A673 (cell line): ENCODE measurements around the gene PLXNA3.

ENCODE experiments used
- EZH2 ChIP-seq: fragments of 200-600 bp; sonication (generic); IDR thresholded peaks from 2 replicates; pipeline ENCODE4 v1.6.1; 2017; ENCODE audit warnings: borderline replicate concordance, low read depth, mild to moderate bottlenecking, mixed read lengths, antibody characterized with exemption, low read length; ENCODE audit not compliant: poor library complexity, severe bottlenecking
- TF ChIP-seq, protein P1 (sequence below): fragments of 300-800, 200-600 bp; sonication (generic); conservative IDR thresholded peaks from 2 replicates; pipeline ENCODE4 v1.5.1; 2017; ENCODE audit warnings: low read depth, mild to moderate bottlenecking, antibody characterized with exemption, low read length, moderate library complexity, mixed read lengths

DNA sequence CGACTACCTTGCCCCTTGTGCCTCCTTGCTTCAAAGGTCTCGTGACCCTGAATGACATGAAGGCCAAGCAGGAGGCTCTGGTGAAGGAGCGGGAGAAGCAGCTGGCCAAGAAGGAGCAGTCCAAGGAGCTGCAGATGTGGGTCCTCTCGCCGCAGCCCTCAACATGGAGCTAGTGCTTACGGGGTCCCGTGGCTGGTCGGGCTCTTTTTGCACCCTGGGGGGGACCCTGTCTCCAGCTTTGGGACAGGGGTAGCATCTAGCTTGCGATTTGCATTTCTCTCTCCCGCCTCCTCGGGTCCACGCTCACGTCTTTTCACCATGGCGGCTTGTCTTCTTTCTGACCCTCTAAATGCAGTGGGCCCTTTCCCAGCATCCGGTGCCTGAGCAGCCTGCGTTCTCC is 12.3 kb upstream of the PLXNA3 start:
- TF ChIP-seq, protein P1, sequence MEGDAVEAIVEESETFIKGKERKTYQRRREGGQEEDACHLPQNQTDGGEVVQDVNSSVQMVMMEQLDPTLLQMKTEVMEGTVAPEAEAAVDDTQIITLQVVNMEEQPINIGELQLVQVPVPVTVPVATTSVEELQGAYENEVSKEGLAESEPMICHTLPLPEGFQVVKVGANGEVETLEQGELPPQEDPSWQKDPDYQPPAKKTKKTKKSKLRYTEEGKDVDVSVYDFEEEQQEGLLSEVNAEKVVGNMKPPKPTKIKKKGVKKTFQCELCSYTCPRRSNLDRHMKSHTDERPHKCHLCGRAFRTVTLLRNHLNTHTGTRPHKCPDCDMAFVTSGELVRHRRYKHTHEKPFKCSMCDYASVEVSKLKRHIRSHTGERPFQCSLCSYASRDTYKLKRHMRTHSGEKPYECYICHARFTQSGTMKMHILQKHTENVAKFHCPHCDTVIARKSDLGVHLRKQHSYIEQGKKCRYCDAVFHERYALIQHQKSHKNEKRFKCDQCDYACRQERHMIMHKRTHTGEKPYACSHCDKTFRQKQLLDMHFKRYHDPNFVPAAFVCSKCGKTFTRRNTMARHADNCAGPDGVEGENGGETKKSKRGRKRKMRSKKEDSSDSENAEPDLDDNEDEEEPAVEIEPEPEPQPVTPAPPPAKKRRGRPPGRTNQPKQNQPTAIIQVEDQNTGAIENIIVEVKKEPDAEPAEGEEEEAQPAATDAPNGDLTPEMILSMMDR, result no peak
- TF ChIP-seq EZH2, result no peak
